ENCODE results near the gene R3HDML. TPM values are rescaled to one million over a fixed set of nuclear protein-coding genes. Genes with fewer than 3 reads are reported as not detected.

The R3HDML gene
- total and polyA plus RNA-seq, 7 experiments from 2014 or later: not detected

- CTCF ChIA-PET: interaction anchor here (1.0 to 2.5 kb wide), 5 partner anchors 173 to 342 kb away, joined by 4 to 22 read pairs (median 8); no protein-coding TSS in a partner anchor
- intact Hi-C loops (cut with micrococcal nuclease): no loop called here
- H3K27me3 ChIP-seq (ENCODE audit: control insufficient read depth in 2 of 2, insufficient read depth in 2 of 2, low read length in 2 of 2): no peaks in the 10 kb centered on the region
- Mint-ChIP-seq H3K4me3 (no peak overlapping the region), H3K4me1 (peaks cover 4 to 11% (median 6%) of the 10 kb centered on the region in 7 donors), H3K27me3 (peaks cover 9 to 20% (median 10%) of the 10 kb centered on the region in 5 donors), H3K27ac (no peak overlapping the region), H3K9me3 (peaks cover 0 to 1% (median 0%) of the 10 kb centered on the region in 11 donors), H3K36me3 (no peaks in the 10 kb centered on the region)
- H3K36me3 ChIP-seq (ENCODE audit: control insufficient read depth in 2 of 3, insufficient read depth in 3 of 3, low read length in 3 of 3): no peaks in the 10 kb centered on the region
- H3K4me3 ChIP-seq (ENCODE audit: low read length): no peak overlapping the region
- POLR2A ChIA-PET: no interaction called here
- DNase-seq: no peak
- no peak overlapping the region for H3K27ac ChIP-seq (ENCODE audit: low read depth, low read length)
- H3K9me3 ChIP-seq (ENCODE audit: control insufficient read depth in 2 of 3, low read length in 3 of 3): no peaks in the 10 kb centered on the region
- ATAC-seq: no peak
- no peaks in the 10 kb centered on the region for H3K4me1 ChIP-seq (ENCODE audit: control insufficient read depth in 2 of 2, insufficient read depth in 2 of 2, low read length in 2 of 2)
Observed at GRCh38 chr20:44390280-44390679, 53.4 kb downstream of the R3HDML start.

GRCh38 chr20:44392088-44392775 is 55.4 kb downstream of the R3HDML start:
- no peaks in the 10 kb centered on the region for H3K36me3 Mint-ChIP-seq
- DNase-seq (no peak), ATAC-seq (no peak)
- H3K4me3 Mint-ChIP-seq: no peak overlapping the region
- Histone ChIP-seq H3K4me1 (ENCODE audit: control insufficient read depth in 2 of 2, insufficient read depth in 2 of 2, low read length in 2 of 2) (no peaks in the 10 kb centered on the region), H3K27ac (ENCODE audit: low read depth, low read length) (no peak overlapping the region), H3K4me3 (ENCODE audit: low read length) (no peak overlapping the region), H3K36me3 (ENCODE audit: control insufficient read depth in 2 of 3, insufficient read depth in 3 of 3, low read length in 3 of 3) (no peaks in the 10 kb centered on the region), H3K27me3 (ENCODE audit: control insufficient read depth in 2 of 2, insufficient read depth in 2 of 2, low read length in 2 of 2) (no peaks in the 10 kb centered on the region), H3K9me3 (ENCODE audit: control insufficient read depth in 2 of 3, low read length in 3 of 3) (no peaks in the 10 kb centered on the region)
- intact Hi-C loops (cut with micrococcal nuclease): no loop called here
- H3K27me3 Mint-ChIP-seq: peaks cover 7 to 18% (median 9%) of the 10 kb centered on the region in 5 donors
- no peak overlapping the region for H3K27ac Mint-ChIP-seq
- ChIA-PET POLR2A (interaction anchor here (0.6 kb wide), 1 partner anchor 80 kb away, joined by 3 read pairs; no protein-coding TSS in a partner anchor), CTCF (interaction anchor here (1.2 to 1.5 kb wide), 2 partner anchors 10 to 217 kb away, joined by 3 to 4 read pairs; no protein-coding TSS in a partner anchor)
- peaks cover 4 to 11% (median 6%) of the 10 kb centered on the region in 7 donors for H3K4me1 Mint-ChIP-seq
- H3K9me3 Mint-ChIP-seq: peaks cover 0 to 1% (median 0%) of the 10 kb centered on the region in 11 donors

- Mint-ChIP-seq H3K27me3 (peaks cover 5 to 13% (median 9%) of the 10 kb centered on the region in 5 donors), H3K4me3 (no peak overlapping the region), H3K4me1 (peaks cover 4 to 11% (median 5%) of the 10 kb centered on the region in 7 donors), H3K27ac (no peak overlapping the region), H3K36me3 (no peaks in the 10 kb centered on the region), H3K9me3 (no peaks in the 10 kb centered on the region)
- Histone ChIP-seq H3K27ac (ENCODE audit: low read depth, low read length) (no peak overlapping the region), H3K4me1 (ENCODE audit: control insufficient read depth in 2 of 2, insufficient read depth in 2 of 2, low read length in 2 of 2) (no peaks in the 10 kb centered on the region), H3K4me3 (ENCODE audit: low read length) (no peak overlapping the region), H3K9me3 (ENCODE audit: control insufficient read depth in 2 of 3, low read length in 3 of 3) (no peaks in the 10 kb centered on the region), H3K27me3 (ENCODE audit: control insufficient read depth in 2 of 2, insufficient read depth in 2 of 2, low read length in 2 of 2) (no peaks in the 10 kb centered on the region), H3K36me3 (ENCODE audit: control insufficient read depth in 2 of 3, insufficient read depth in 3 of 3, low read length in 3 of 3) (no peaks in the 10 kb centered on the region)
- intact Hi-C loops (cut with micrococcal nuclease): no loop called here
- DNase-seq: no peak
- ChIA-PET CTCF (interaction anchor here (0.6 kb wide), 1 partner anchor 15 kb away, joined by 6 read pairs; no protein-coding TSS in a partner anchor), POLR2A (no interaction called here)
- ATAC-seq: no peak
Observed at GRCh38 chr20:44392776-44393607, 56.1 kb downstream of the R3HDML start.

GRCh38 chr20:44393608-44394451 is 57.0 kb downstream of the R3HDML start:
- ChIA-PET POLR2A (no interaction called here), CTCF (interaction anchor here (0.6 kb wide), 1 partner anchor 16 kb away, joined by 6 read pairs; no protein-coding TSS in a partner anchor)
- intact Hi-C loops (cut with micrococcal nuclease): no loop called here
- ATAC-seq (no peak), DNase-seq (no peak)
- no peaks in the 10 kb centered on the region for H3K4me1 ChIP-seq (ENCODE audit: control insufficient read depth in 2 of 2, insufficient read depth in 2 of 2, low read length in 2 of 2)
- H3K27me3 ChIP-seq (ENCODE audit: control insufficient read depth in 2 of 2, insufficient read depth in 2 of 2, low read length in 2 of 2): no peaks in the 10 kb centered on the region
- H3K36me3 ChIP-seq (ENCODE audit: control insufficient read depth in 2 of 3, insufficient read depth in 3 of 3, low read length in 3 of 3): no peaks in the 10 kb centered on the region
- H3K27ac ChIP-seq (ENCODE audit: low read depth, low read length): no peak overlapping the region
- Mint-ChIP-seq H3K36me3 (no peaks in the 10 kb centered on the region), H3K27ac (no peak overlapping the region), H3K27me3 (peaks cover 3 to 13% (median 5%) of the 10 kb centered on the region in 5 donors), H3K4me1 (peaks cover 0 to 4% (median 2%) of the 10 kb centered on the region in 7 donors), H3K9me3 (no peaks in the 10 kb centered on the region), H3K4me3 (no peak overlapping the region)
- H3K4me3 ChIP-seq (ENCODE audit: low read length): no peak overlapping the region
- no peaks in the 10 kb centered on the region for H3K9me3 ChIP-seq (ENCODE audit: control insufficient read depth in 2 of 3, low read length in 3 of 3)

- Histone ChIP-seq H3K9me3 (ENCODE audit: control insufficient read depth in 2 of 3, low read length in 3 of 3) (no peaks in the 10 kb centered on the region), H3K4me3 (ENCODE audit: low read length) (no peak overlapping the region), H3K4me1 (ENCODE audit: control insufficient read depth in 2 of 2, insufficient read depth in 2 of 2, low read length in 2 of 2) (no peaks in the 10 kb centered on the region), H3K36me3 (ENCODE audit: control insufficient read depth in 2 of 3, insufficient read depth in 3 of 3, low read length in 3 of 3) (no peaks in the 10 kb centered on the region), H3K27ac (ENCODE audit: low read depth, low read length) (no peak overlapping the region), H3K27me3 (ENCODE audit: control insufficient read depth in 2 of 2, insufficient read depth in 2 of 2, low read length in 2 of 2) (no peaks in the 10 kb centered on the region)
- intact Hi-C loops (cut with micrococcal nuclease): no loop called here
- Mint-ChIP-seq H3K27me3 (peaks cover 0 to 12% (median 4%) of the 10 kb centered on the region in 5 donors), H3K36me3 (no peaks in the 10 kb centered on the region), H3K9me3 (no peaks in the 10 kb centered on the region), H3K4me3 (no peak overlapping the region), H3K4me1 (no peaks in the 10 kb centered on the region), H3K27ac (no peak overlapping the region)
- ATAC-seq (no peak), DNase-seq (no peak)
- ChIA-PET CTCF (no interaction called here), POLR2A (no interaction called here)
Observed at GRCh38 chr20:44394452-44394701, 57.5 kb downstream of the R3HDML start.

GRCh38 chr20:44394702-44395460 is 58.0 kb downstream of the R3HDML start:
- Histone ChIP-seq H3K27me3 (ENCODE audit: control insufficient read depth in 2 of 2, insufficient read depth in 2 of 2, low read length in 2 of 2) (no peaks in the 10 kb centered on the region), H3K36me3 (ENCODE audit: control insufficient read depth in 2 of 3, insufficient read depth in 3 of 3, low read length in 3 of 3) (no peaks in the 10 kb centered on the region), H3K4me3 (ENCODE audit: low read length) (no peak overlapping the region), H3K27ac (ENCODE audit: low read depth, low read length) (no peak overlapping the region), H3K9me3 (ENCODE audit: control insufficient read depth in 2 of 3, low read length in 3 of 3) (no peaks in the 10 kb centered on the region), H3K4me1 (ENCODE audit: control insufficient read depth in 2 of 2, insufficient read depth in 2 of 2, low read length in 2 of 2) (no peaks in the 10 kb centered on the region)
- Mint-ChIP-seq H3K36me3 (no peaks in the 10 kb centered on the region), H3K27me3 (peaks cover 0 to 8% (median 2%) of the 10 kb centered on the region in 5 donors), H3K4me3 (no peak overlapping the region), H3K9me3 (no peaks in the 10 kb centered on the region), H3K4me1 (no peaks in the 10 kb centered on the region), H3K27ac (no peak overlapping the region)
- CTCF ChIA-PET: no interaction called here
- POLR2A ChIA-PET: no interaction called here
- ATAC-seq (no peak), DNase-seq (no peak)
- intact Hi-C loops (cut with micrococcal nuclease): no loop called here
